ENCODE measurements around the gene ENPP3. TPM values are rescaled to one million over a fixed set of nuclear protein-coding genes. Genes with fewer than 3 reads are reported as not detected.

The ENPP3 gene
- total RNA-seq, 1 experiment from 2014 or later = not detected

GRCh38 chr6:131641554-131641953 lies 4.5 kb downstream of the ENPP3 start (continued):
- TF ChIP-seq AFF4 (CRISPR knock-in tag; IDR thresholded peaks at IDR 0.05; ENCODE audit: borderline replicate concordance) (no peak), HMGA2 (CRISPR knock-in tag; IDR thresholded peaks at IDR 0.05) (no peak)

- ChIA-PET POLR2A (no interaction called here), CTCF (no interaction called here)
- 0 out of 2 replicates have a peak, but pooled peaks have one; percentile 48 for TF ChIP-seq ZNF121 (CRISPR knock-in tag; IDR thresholded peaks at IDR 0.05)
- no peak for TF ChIP-seq ZNF281 (CRISPR knock-in tag; IDR thresholded peaks at IDR 0.05)
- H3K9me3 Mint-ChIP-seq = no peaks in the 10 kb centered on the region
- H3K36me3 Mint-ChIP-seq = no peaks in the 10 kb centered on the region
- no peak overlapping the region for H3K27ac Mint-ChIP-seq
- no peaks in the 10 kb centered on the region for H3K4me1 Mint-ChIP-seq
- DNase-seq (ENCODE audit: low spot score) = no peak
- peaks cover 10% of the 10 kb centered on the region for H3K27me3 Mint-ChIP-seq (ENCODE audit: low read depth)
- ATAC-seq = no peak
- no peak overlapping the region for H3K4me3 Mint-ChIP-seq
Observed at GRCh38 chr6:131642565-131642964, 5.5 kb downstream of the ENPP3 start.

GRCh38 chr6:131642987-131643611 lies 6.0 kb downstream of the ENPP3 start:
- ChIA-PET CTCF (no interaction called here), POLR2A (no interaction called here)
- peaks cover 11% of the 10 kb centered on the region for H3K27me3 Mint-ChIP-seq (ENCODE audit: low read depth)
- no peak overlapping the region for H3K4me3 Mint-ChIP-seq
- no peaks in the 10 kb centered on the region for H3K36me3 Mint-ChIP-seq
- ATAC-seq = no peak
- DNase-seq (ENCODE audit: low spot score) = no peak
- no peaks in the 10 kb centered on the region for H3K4me1 Mint-ChIP-seq
- TF ChIP-seq RORB (CRISPR knock-in tag; IDR thresholded peaks at IDR 0.05) = no peak
- no peaks in the 10 kb centered on the region for H3K9me3 Mint-ChIP-seq
- H3K27ac Mint-ChIP-seq = no peak overlapping the region

GRCh38 chr6:131643855-131644460 lies 6.9 kb downstream of the ENPP3 start:
- Mint-ChIP-seq H3K27ac (no peak overlapping the region), H3K9me3 (no peaks in the 10 kb centered on the region), H3K4me1 (no peaks in the 10 kb centered on the region), H3K36me3 (no peaks in the 10 kb centered on the region), H3K27me3 (ENCODE audit: low read depth) (peaks cover 10% of the 10 kb centered on the region), H3K4me3 (no peak overlapping the region)
- DNase-seq (ENCODE audit: low spot score) = no peak
- POLR2A ChIA-PET = no interaction called here
- no peak for TF ChIP-seq E2F1 (CRISPR knock-in tag; IDR thresholded peaks at IDR 0.05)
- no peak for TF ChIP-seq ATF2 (CRISPR knock-in tag; IDR thresholded peaks at IDR 0.05; ENCODE audit: borderline replicate concordance, low read depth)
- no peak for TF ChIP-seq USF2 (CRISPR knock-in tag; IDR thresholded peaks at IDR 0.05)
- TF ChIP-seq PRDM15 (CRISPR knock-in tag; IDR thresholded peaks at IDR 0.05) = no peak
- TF ChIP-seq CDX4 (CRISPR knock-in tag; IDR thresholded peaks at IDR 0.05; ENCODE audit: borderline replicate concordance) = no peak
- CTCF ChIA-PET = interaction anchor here (1.5 kb wide), 1 partner anchor 16 kb away, joined by 5 read pairs; the partner anchor contains the start of gene MED23
- no peak for ATAC-seq

All from WTC11 (cell line).